Panc1 (cell line): ENCODE measurements around the gene TMEM92.

Experiments
- POLR2AphosphoS5 ChIP-seq: IDR thresholded peaks from 2 replicates; pipeline ENCODE4 v1.6.1; 2012; ENCODE audit warnings: mild to moderate bottlenecking, low read depth, low read length, moderate library complexity
- SIN3A ChIP-seq: IDR thresholded peaks from 2 replicates; pipeline ENCODE4 v1.6.1; 2012; ENCODE audit warnings: low read depth, mild to moderate bottlenecking, low read length, moderate library complexity, borderline replicate concordance; ENCODE audit not compliant: insufficient read depth
- TF ChIP-seq, protein P1 (sequence below): fragments of 450-650 bp; IDR thresholded peaks from 2 replicates; pipeline ENCODE4 v1.5.1; 2017; ENCODE audit warnings: mild to moderate bottlenecking
- TF ChIP-seq, protein P2 (sequence below), 2 experiments: IDR thresholded peaks; 2 replicates each; pipeline ENCODE4 v1.6.1; 2011 to 2012; ENCODE audit warnings: low read depth in 2 of 2, control low read depth in 1 of 2, low read length in 1 of 2, mild to moderate bottlenecking in 1 of 2, moderate library complexity in 1 of 2; ENCODE audit not compliant: insufficient read depth in 1 of 2

DNA sequence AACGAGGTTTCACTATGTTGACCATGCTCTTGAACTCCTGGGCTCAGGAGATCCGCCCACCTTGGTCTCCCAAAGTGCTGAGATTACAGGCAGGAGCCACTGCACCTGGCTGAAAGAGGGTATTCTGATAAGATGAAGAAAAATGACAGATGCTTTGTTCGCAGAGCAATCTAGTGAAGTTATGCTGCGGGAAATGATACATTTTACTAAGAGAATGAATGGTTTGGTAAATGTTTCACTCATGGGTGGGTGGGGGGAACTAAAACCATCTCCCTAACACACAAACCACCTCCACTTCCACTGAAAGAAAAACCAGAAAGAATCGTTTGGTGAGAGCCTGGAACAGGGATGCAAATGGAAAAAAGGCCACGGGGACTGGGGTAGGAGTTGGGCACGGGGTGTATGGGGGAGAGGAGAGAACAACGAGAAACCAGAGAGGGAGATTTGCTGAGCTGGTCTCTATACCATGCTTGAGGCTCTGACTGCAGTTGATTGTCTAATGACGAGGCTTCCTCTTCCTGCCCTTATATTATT, 52.6 kb downstream of the TMEM92 start:
- TF ChIP-seq, protein P1, sequence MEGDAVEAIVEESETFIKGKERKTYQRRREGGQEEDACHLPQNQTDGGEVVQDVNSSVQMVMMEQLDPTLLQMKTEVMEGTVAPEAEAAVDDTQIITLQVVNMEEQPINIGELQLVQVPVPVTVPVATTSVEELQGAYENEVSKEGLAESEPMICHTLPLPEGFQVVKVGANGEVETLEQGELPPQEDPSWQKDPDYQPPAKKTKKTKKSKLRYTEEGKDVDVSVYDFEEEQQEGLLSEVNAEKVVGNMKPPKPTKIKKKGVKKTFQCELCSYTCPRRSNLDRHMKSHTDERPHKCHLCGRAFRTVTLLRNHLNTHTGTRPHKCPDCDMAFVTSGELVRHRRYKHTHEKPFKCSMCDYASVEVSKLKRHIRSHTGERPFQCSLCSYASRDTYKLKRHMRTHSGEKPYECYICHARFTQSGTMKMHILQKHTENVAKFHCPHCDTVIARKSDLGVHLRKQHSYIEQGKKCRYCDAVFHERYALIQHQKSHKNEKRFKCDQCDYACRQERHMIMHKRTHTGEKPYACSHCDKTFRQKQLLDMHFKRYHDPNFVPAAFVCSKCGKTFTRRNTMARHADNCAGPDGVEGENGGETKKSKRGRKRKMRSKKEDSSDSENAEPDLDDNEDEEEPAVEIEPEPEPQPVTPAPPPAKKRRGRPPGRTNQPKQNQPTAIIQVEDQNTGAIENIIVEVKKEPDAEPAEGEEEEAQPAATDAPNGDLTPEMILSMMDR = no peak
- no peak for TF ChIP-seq POLR2AphosphoS5
- TF ChIP-seq SIN3A = no peak
- TF ChIP-seq, protein P2, sequence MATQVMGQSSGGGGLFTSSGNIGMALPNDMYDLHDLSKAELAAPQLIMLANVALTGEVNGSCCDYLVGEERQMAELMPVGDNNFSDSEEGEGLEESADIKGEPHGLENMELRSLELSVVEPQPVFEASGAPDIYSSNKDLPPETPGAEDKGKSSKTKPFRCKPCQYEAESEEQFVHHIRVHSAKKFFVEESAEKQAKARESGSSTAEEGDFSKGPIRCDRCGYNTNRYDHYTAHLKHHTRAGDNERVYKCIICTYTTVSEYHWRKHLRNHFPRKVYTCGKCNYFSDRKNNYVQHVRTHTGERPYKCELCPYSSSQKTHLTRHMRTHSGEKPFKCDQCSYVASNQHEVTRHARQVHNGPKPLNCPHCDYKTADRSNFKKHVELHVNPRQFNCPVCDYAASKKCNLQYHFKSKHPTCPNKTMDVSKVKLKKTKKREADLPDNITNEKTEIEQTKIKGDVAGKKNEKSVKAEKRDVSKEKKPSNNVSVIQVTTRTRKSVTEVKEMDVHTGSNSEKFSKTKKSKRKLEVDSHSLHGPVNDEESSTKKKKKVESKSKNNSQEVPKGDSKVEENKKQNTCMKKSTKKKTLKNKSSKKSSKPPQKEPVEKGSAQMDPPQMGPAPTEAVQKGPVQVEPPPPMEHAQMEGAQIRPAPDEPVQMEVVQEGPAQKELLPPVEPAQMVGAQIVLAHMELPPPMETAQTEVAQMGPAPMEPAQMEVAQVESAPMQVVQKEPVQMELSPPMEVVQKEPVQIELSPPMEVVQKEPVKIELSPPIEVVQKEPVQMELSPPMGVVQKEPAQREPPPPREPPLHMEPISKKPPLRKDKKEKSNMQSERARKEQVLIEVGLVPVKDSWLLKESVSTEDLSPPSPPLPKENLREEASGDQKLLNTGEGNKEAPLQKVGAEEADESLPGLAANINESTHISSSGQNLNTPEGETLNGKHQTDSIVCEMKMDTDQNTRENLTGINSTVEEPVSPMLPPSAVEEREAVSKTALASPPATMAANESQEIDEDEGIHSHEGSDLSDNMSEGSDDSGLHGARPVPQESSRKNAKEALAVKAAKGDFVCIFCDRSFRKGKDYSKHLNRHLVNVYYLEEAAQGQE (IDR thresholded peaks at IDR 0.05; ENCODE audit: insufficient read depth in 1 of 2, low read depth in 2 of 2, low read length in 1 of 2) = no peak
